Neural cell (in vitro differentiated cells): Measurements from ENCODE around the gene MLLT11. TPM values are rescaled to one million over a fixed set of nuclear protein-coding genes. Genes with fewer than 3 reads are reported as not detected.

ENCODE experiments used
- H2AFZ ChIP-seq: fragments of 200-600, 300-800 bp; sonication (generic), shearing (Covaris generic); 2 replicates; pipeline ENCODE4 v1.6.0; 2014; ENCODE audit warnings: low read depth, mild to moderate bottlenecking, antibody characterized with exemption, low read length, moderate library complexity
- H3F3A ChIP-seq: fragments of 200-600 bp; shearing (Covaris generic); 2 replicates; pipeline ENCODE4 v1.6.1; 2016; ENCODE audit warnings: mild to moderate bottlenecking, moderate library complexity, mixed read lengths, antibody characterized with exemption, low read length; ENCODE audit not compliant: insufficient read depth, poor library complexity, severe bottlenecking
- H3K27ac ChIP-seq: fragments of 200-600, 300-800 bp; sonication (generic), shearing (Covaris generic); 2 replicates; pipeline ENCODE4 v1.5.1; 2014; ENCODE audit warnings: mild to moderate bottlenecking, low read length, moderate library complexity
- H3K27me3 ChIP-seq: fragments of 300-800, 200-600 bp; sonication (generic), shearing (Covaris generic); 2 replicates; pipeline ENCODE4 v1.6.0; 2014; ENCODE audit warnings: mild to moderate bottlenecking, low read depth, low read length, moderate library complexity; ENCODE audit not compliant: insufficient read depth
- H3K36me3 ChIP-seq: fragments of 300-800, 200-600 bp; sonication (generic), shearing (Covaris generic); 2 replicates; pipeline ENCODE4 v1.5.1; 2014; ENCODE audit warnings: mild to moderate bottlenecking, antibody characterized with exemption, low read length, moderate library complexity; ENCODE audit not compliant: insufficient read depth
- H3K4me2 ChIP-seq: fragments of 300-800, 200-600 bp; sonication (generic), shearing (Covaris generic); 2 replicates; pipeline ENCODE4 v1.6.0; 2014; ENCODE audit warnings: mild to moderate bottlenecking, low read length
- H3K4me3 ChIP-seq: fragments of 300-800, 200-600 bp; sonication (generic), shearing (Covaris generic); 2 replicates; pipeline ENCODE4 v1.5.1; 2014; ENCODE audit warnings: mild to moderate bottlenecking, low read length, moderate library complexity
- H3K79me2 ChIP-seq: fragments of 200-600 bp; shearing (Covaris generic); replicated peaks from 2 replicates; pipeline ENCODE4 v1.6.0; 2014; ENCODE audit warnings: mild to moderate bottlenecking, low read length, moderate library complexity; ENCODE audit not compliant: insufficient read depth
- H3K9ac ChIP-seq: fragments of 300-800, 200-600 bp; sonication (generic), shearing (Covaris generic); 2 replicates; pipeline ENCODE4 v1.6.1; 2016; ENCODE audit warnings: mild to moderate bottlenecking, low read length, mixed read lengths
- H3K9me2 ChIP-seq: fragments of 200-600 bp; shearing (Covaris generic); 2 replicates; pipeline ENCODE4 v1.6.1; 2016; ENCODE audit warnings: mild to moderate bottlenecking, low read length, mixed read lengths; ENCODE audit not compliant: insufficient read depth
- H3K9me3 ChIP-seq: fragments of 200-600, 300-800 bp; sonication (generic), shearing (Covaris generic); 2 replicates; pipeline ENCODE4 v1.6.1; 2016; ENCODE audit warnings: mild to moderate bottlenecking, mixed run types, low read length, moderate library complexity, mixed read lengths
- H4K20me1 ChIP-seq: fragments of 200-600 bp; shearing (Covaris generic); 2 replicates; pipeline ENCODE4 v1.6.1; 2016; ENCODE audit warnings: mild to moderate bottlenecking, mixed run types; ENCODE audit not compliant: insufficient read depth
- EP300 ChIP-seq: fragments of 450-650 bp; conservative IDR thresholded peaks from 2 replicates; pipeline ENCODE4 v1.6.1; 2014; ENCODE audit warnings: antibody characterized with exemption, mild to moderate bottlenecking, moderate library complexity; ENCODE audit not compliant: poor library complexity, severe bottlenecking
- EZH2 ChIP-seq: fragments of 200-600, 300-800 bp; shearing (Covaris generic), sonication (generic); IDR thresholded peaks from 2 replicates; pipeline ENCODE4 v1.6.1; 2014; ENCODE audit warnings: antibody characterized with exemption, low read length, borderline replicate concordance, mild to moderate bottlenecking; ENCODE audit not compliant: insufficient read depth, poor library complexity, severe bottlenecking
- MXI1 ChIP-seq: fragments of 450-650 bp; conservative IDR thresholded peaks from 2 replicates; pipeline ENCODE4 v1.6.1; 2014; ENCODE audit warnings: antibody characterized with exemption, mild to moderate bottlenecking; ENCODE audit not compliant: poor library complexity, severe bottlenecking
- POLR2AphosphoS5 ChIP-seq: IDR thresholded peaks from 2 replicates; pipeline ENCODE4 v1.6.1; 2012
- RAD21 ChIP-seq: fragments of 450-650 bp; conservative IDR thresholded peaks from 2 replicates; pipeline ENCODE4 v1.6.1; 2014; ENCODE audit warnings: antibody characterized with exemption, mild to moderate bottlenecking, moderate library complexity
- SMC3 ChIP-seq: fragments of 450-650 bp; conservative IDR thresholded peaks from 2 replicates; pipeline ENCODE4 v1.6.1; 2014; ENCODE audit warnings: antibody characterized with exemption, mild to moderate bottlenecking, moderate library complexity; ENCODE audit not compliant: poor library complexity
- TAF1 ChIP-seq: IDR thresholded peaks from 2 replicates; pipeline ENCODE4 v1.6.1; 2012; ENCODE audit warnings: low read depth
- polyA plus RNA-seq: library from polyadenylated mRNA; depleted of rRNA; stranded (reverse); fragments of >200 nt; gene quantifications from 2 replicates; pipeline ENCODE4 v1.2.3, GENCODE V29; 2014
- TF ChIP-seq, protein P1 (sequence below): IDR thresholded peaks from 2 replicates; pipeline ENCODE4 v1.6.1; 2012; ENCODE audit warnings: borderline replicate concordance
- TF ChIP-seq, protein P2 (sequence below): fragments of 450-650 bp; IDR thresholded peaks from 2 replicates; pipeline ENCODE4 v1.5.1; 2014; ENCODE audit warnings: antibody characterized with exemption, mild to moderate bottlenecking, moderate library complexity; ENCODE audit not compliant: poor library complexity, severe bottlenecking

The MLLT11 gene
- polyA plus RNA-seq, 1 donor from 2014 or later = 142 TPM

DNA sequence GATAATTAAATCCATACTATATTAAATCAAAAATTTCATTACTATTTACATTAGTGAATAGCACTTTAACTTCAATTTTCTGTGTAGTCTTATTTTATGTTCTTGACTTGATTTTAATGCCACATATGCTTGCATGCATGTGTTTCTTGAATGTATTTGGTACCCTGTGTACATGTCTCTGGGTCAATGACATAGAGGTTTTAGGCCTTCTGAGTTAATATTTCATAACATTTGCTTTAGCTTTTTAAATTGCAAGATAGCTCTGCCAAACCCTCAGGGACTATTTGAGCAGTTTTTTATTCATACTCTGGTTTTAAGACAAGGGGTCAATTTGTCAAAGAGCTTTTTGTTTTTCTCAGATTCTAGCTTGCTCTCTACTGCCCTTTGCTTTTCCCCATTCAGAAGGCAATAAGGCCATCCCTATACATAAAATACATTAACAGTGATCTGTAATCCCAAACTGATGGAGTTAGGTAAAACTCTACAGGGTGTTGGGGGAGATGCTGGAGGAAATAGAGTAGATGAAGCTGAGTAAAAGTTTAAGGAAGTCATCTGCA, 5.0 kb downstream of the MLLT11 start:
- H2AFZ ChIP-seq = no peak overlapping the region
- H3F3A ChIP-seq = peaks cover 10% of the 10 kb centered on the region
- H3K79me2 ChIP-seq = peaks cover 88% of the 10 kb centered on the region
- no peaks in the 10 kb centered on the region for H4K20me1 ChIP-seq
- TF ChIP-seq POLR2AphosphoS5 = no peak
- TF ChIP-seq EP300 = no peak
- TF ChIP-seq, protein P1, sequence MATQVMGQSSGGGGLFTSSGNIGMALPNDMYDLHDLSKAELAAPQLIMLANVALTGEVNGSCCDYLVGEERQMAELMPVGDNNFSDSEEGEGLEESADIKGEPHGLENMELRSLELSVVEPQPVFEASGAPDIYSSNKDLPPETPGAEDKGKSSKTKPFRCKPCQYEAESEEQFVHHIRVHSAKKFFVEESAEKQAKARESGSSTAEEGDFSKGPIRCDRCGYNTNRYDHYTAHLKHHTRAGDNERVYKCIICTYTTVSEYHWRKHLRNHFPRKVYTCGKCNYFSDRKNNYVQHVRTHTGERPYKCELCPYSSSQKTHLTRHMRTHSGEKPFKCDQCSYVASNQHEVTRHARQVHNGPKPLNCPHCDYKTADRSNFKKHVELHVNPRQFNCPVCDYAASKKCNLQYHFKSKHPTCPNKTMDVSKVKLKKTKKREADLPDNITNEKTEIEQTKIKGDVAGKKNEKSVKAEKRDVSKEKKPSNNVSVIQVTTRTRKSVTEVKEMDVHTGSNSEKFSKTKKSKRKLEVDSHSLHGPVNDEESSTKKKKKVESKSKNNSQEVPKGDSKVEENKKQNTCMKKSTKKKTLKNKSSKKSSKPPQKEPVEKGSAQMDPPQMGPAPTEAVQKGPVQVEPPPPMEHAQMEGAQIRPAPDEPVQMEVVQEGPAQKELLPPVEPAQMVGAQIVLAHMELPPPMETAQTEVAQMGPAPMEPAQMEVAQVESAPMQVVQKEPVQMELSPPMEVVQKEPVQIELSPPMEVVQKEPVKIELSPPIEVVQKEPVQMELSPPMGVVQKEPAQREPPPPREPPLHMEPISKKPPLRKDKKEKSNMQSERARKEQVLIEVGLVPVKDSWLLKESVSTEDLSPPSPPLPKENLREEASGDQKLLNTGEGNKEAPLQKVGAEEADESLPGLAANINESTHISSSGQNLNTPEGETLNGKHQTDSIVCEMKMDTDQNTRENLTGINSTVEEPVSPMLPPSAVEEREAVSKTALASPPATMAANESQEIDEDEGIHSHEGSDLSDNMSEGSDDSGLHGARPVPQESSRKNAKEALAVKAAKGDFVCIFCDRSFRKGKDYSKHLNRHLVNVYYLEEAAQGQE = no peak
- TF ChIP-seq MXI1 = no peak
- TF ChIP-seq EZH2 = no peak
- TF ChIP-seq SMC3 = no peak
- TF ChIP-seq, protein P2, sequence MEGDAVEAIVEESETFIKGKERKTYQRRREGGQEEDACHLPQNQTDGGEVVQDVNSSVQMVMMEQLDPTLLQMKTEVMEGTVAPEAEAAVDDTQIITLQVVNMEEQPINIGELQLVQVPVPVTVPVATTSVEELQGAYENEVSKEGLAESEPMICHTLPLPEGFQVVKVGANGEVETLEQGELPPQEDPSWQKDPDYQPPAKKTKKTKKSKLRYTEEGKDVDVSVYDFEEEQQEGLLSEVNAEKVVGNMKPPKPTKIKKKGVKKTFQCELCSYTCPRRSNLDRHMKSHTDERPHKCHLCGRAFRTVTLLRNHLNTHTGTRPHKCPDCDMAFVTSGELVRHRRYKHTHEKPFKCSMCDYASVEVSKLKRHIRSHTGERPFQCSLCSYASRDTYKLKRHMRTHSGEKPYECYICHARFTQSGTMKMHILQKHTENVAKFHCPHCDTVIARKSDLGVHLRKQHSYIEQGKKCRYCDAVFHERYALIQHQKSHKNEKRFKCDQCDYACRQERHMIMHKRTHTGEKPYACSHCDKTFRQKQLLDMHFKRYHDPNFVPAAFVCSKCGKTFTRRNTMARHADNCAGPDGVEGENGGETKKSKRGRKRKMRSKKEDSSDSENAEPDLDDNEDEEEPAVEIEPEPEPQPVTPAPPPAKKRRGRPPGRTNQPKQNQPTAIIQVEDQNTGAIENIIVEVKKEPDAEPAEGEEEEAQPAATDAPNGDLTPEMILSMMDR = no peak
- no peak for TF ChIP-seq TAF1
- TF ChIP-seq RAD21 = no peak
- no peaks in the 10 kb centered on the region for H3K27me3 ChIP-seq
- no peak overlapping the region for H3K27ac ChIP-seq
- H3K9me2 ChIP-seq = no peaks in the 10 kb centered on the region
- peak overlapping the region; percentile 64 for H3K4me3 ChIP-seq
- no peaks in the 10 kb centered on the region for H3K9me3 ChIP-seq
- peak overlapping the region; percentile 77 for H3K4me2 ChIP-seq
- peak overlapping the region; percentile 34 for H3K9ac ChIP-seq
- peaks cover 10% of the 10 kb centered on the region for H3K36me3 ChIP-seq

DNA sequence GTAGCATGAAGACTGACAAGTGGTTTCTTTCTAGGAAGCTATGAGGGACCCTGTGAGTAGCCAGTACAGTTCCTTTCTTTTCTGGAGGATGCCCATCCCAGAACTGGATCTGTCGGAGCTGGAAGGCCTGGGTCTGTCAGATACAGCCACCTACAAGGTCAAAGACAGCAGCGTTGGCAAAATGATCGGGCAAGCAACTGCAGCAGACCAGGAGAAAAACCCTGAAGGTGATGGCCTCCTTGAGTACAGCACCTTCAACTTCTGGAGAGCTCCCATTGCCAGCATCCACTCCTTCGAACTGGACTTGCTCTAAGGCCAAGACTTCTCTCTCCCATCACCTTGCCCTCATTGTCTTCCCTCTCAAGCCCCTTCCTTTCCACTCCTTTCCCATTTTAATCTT, 7.0 kb downstream of the MLLT11 start:
- TF ChIP-seq, protein P2 = no peak
- TF ChIP-seq, protein P1 = no peak
- no peak for TF ChIP-seq TAF1
- no peak for TF ChIP-seq RAD21
- no peak for TF ChIP-seq POLR2AphosphoS5
- no peak for TF ChIP-seq MXI1
- no peak for TF ChIP-seq EZH2
- no peak for TF ChIP-seq EP300
- TF ChIP-seq SMC3 = no peak
- Histone ChIP-seq H3K79me2 (peaks cover 72% of the 10 kb centered on the region), H3K36me3 (peaks cover 10% of the 10 kb centered on the region)

More for the DNA sequence above, 7.0 kb downstream of the MLLT11 start:
- Histone ChIP-seq H3K4me2 (no peak overlapping the region), H3K9ac (no peak overlapping the region), H3K4me3 (no peak overlapping the region), H3F3A (no peaks in the 10 kb centered on the region), H3K9me3 (no peaks in the 10 kb centered on the region), H3K9me2 (no peaks in the 10 kb centered on the region), H2AFZ (no peak overlapping the region), H3K27me3 (no peaks in the 10 kb centered on the region), H3K27ac (no peak overlapping the region), H4K20me1 (no peaks in the 10 kb centered on the region)
